Stimulated activated CD8-positive, alpha-beta memory T cell treated with anti-CD3 and anti-CD28 coated beads, Interleukin-12 subunit alpha, Interleukin-12 subunit beta, amount 100 ng/mL, for 1 hour (primary cell): ENCODE results near the gene FSTL1.

Source experiments
- DNase-seq: peaks from one replicate; pipeline ENCODE4 v3.0.0-alpha.2; 2020; ENCODE audit warnings: low read depth

FSTL1 gene

GRCh38 chr3:120440001-120440703 lies 10.6 kb downstream of the FSTL1 start:
- DNase-seq: no peak

DNA sequence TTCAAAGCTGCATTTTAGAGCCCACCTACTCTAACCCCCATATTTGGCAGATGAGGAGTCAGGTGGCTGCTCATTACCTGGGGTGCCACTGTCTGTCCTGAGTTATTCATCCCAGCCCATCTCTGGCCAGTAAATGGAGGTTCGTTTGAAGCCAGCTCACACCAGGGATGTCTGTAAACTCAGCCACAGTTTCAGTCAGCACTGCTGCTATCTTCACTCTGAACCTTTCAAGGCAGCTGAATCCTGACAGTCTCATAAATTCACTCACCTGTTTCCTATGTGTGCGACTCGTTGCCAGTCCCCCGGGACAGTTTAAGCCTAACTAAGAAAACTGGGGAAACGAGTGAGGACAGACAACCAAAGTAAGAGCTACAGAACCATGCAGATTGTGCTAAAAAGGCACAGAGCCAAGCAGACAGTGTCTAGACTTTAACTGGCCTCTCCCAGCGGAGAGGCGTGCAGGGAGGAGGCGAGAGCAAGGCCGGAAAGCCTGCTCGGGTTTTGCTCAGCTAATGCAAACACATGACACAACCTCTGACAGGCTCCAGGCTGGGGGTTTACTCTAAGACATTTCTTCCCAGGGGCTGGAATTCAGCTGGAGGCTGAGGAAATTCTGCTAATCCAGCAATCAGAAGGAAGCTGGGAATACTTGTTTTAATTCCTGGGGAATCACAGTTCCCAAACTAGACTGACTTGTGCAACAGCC lies 12.0 kb downstream of the FSTL1 start:
- no peak for DNase-seq

- DNase-seq: no peak
These were observed 12.6 kb downstream of the FSTL1 start for GRCh38 chr3:120438216-120438615.

- no peak for DNase-seq
These were observed 13.2 kb downstream of the FSTL1 start for GRCh38 chr3:120437559-120437958.

DNA sequence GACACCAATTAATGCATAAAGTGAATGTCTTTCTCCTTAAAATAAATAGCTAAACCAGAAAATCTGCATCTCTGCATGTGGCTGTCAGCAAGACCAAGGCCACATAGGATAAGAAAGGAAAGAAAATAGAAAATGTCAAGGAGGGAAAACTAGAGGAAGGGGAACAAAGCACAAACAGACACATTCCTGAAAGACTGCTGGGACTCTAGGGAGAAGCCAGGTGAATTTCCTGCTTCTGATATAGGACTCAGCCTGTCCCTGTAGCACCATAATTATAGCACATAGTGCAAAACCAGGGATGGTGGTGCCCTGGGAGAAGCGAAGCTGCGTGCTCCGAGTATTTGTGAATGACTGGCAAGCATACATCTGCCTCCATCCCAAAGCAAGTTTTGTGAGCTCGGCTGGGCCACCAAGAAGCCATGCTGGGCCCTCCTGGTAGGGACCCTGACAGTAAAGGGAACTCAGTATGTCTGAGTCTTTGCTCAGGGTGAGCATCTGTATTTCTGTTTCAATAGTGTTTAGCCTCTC lies 14.2 kb downstream of the FSTL1 start:
- DNase-seq: no peak

DNA sequence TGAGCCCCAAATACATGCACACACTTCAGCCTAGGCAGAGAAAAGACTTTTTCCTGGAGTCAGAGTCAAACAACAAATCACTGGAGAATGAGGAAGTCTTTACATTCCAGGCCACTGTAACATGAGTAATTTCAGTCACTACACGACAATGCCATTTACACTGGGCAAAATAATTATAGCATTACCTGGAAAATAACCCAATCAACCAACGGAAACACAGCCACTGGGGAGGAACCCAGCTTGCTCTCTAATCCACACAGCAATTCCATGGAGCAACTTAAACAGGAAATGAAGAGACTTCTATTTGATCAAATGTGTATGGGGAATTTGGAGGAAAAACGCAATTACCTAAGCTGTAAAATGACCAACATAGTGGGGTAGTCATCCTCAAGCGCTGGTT lies 15.2 kb downstream of the FSTL1 start:
- no peak for DNase-seq

DNA sequence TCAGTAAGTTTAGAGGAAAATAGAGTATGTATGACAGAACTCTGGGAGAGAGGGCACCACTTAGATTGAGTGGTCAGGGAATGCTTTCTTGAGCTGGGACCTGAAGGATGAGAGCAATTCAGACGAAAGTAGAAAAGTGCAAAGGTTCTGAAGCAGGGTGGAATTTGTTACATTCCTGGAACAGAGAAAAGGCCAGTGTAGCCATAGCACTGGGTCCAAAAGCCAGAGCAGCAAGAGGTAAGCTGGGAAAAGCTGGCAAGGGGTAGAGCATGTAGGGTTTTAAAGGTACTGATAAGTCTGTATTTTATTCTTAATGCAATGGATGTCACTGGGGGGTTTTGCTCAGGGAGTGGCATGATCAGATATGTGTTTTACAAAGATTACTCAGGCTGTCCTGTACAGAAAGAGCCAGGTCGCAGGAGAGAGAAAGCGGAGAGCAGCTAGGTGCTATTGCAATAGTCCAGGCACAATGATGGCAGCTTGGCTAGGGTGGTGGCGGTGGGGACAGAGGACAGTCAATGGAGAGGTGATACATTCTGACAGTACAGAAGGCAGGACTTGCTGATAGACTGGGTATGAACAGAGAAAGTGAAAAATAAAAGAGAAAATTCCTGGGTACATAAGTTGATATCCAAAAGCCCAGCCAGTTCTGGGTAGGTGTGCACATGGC lies 17.0 kb downstream of the FSTL1 start:
- no peak for DNase-seq

DNA sequence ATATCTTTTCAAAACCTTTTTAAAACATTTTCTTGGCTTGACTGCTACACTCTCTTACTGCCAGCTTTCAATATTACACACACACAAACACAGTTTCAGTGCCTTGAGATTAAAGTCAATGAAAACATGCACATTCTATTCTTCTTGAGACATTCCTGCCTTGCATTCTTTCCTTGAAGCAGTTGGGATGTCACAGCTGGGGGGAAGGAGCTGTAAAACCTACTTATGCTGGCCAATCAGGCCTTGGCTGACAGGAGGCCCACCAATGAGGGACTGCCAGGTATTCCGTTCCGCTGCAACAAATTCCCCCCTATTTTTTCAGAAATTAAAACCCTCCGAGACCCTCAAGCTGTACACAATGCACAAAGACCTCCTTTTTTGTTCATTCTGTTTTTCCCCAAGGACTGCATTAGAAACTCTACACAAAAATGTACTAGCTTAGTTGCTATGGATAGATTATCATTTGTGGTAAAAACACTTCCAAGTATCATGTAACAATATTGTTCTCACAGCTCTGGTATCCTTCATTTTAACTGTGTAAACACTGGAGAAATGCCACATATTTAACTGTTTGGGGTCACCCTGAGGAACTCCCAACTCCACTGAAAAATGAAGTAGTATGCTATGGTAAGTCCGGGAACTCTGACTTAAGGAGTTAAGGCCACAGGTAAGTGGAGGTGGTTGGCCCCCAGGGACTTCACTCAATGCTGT lies 18.5 kb downstream of the FSTL1 start:
- DNase-seq: no peak

- no peak for DNase-seq
These were observed 20.9 kb downstream of the FSTL1 start for GRCh38 chr3:120429921-120430361.

DNA sequence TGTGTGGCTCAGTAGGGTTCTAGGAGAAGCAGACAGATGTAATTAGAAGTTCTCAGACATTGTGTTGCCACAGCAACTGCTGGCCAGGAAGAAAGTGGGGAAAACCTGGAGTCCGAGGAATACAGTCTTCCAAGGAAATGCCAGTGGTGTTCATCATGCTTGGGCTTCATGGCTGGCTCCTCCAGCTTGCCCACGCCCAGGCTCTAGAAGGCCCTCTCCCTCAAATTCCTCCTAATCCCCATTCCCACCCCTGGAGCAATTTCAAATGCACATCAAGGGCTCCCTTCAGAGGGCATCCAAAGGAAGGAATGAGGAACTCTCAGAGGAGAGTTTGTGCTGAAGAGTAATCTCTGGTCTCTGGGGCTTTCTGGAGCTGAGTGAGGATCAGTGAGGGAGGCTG lies 21.9 kb downstream of the FSTL1 start:
- DNase-seq: no peak

DNA sequence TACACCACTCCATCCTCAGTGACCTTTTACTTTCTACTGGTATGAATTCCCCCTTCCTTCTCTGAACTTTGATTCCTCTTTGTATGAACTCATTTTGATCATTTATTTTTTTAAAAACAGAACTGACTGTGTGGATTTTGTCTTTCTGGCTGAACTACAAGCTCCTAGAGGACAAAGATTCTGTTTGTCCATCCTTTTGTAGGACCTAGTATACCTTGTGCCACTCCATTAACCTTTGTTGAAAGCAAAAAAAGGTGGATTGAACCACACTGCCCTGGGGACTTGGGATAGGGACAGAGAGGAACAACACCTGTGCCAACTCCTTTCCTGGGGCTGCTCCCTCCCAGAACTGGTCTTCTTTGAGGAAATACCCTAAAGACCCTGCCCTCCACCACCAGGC lies 23.6 kb downstream of the FSTL1 start:
- no peak for DNase-seq

GRCh38 chr3:120425572-120426250 lies 25.1 kb downstream of the FSTL1 start:
- no peak for DNase-seq

DNA sequence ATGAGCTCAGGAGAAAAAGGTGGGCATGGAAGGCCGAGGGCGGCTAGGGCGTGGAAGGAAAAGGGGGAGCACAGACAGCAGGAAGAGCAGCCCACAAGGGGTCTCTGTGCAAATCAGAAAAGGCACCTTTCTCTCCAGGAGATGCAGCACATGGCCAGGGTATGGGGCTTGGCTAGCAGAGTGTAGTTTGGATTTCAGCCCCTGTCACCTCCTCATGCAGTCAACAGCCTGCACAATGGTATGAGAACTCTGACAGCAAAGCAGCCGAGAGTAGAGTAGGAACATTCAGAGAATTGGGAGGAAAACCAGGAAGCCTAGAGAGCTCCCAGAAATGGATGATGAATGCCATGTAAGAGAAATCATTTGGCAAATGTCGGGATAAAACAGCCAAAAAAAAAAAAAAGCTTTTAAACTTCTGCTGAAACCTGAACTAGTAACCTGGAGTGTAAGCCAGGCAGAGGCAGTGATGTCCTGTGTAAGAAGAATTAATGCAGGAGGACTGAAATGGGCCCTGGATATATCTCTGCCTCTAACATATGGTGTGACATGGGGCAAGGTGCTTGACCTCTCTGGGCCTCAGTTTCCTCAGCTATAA lies 25.7 kb downstream of the FSTL1 start:
- DNase-seq: no peak

DNA sequence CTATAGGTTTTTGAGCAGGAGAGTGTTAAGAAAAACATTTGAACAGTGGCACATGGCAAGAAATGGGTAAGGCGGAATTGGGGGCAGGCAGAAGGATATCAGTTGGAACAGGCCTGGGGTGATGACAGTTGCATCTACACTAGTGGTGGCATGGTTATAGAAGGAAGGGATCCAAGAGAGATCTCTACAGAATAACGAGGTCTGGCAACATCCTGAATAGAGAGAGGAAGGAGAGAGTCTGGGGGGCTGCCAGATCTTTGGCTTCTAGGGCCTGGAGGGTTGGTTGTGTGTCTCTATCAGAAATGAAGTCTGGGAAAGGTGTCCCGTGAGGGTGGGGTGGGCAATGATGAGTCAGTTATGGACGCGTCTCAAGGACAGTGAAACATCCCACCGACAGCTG lies 26.3 kb downstream of the FSTL1 start:
- DNase-seq: no peak

DNA sequence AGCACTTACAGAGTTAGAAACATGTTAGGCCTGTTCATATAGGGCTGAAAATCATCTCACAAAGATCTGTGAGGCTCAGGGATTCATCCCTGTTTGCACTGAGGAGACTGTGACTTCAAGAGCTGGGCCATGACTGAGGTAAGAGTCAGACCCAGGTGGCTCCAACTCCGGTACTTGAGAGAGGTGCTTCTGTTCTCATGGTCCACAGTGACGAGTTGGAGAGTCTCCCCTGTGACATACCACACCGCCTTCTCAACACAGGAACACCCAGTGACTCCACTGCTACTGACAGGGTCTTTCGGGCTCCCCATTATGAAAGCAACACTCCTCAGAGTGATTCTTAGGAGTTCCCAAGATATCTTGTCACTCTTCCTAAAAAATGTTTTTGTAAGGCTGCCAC lies 27.4 kb downstream of the FSTL1 start:
- no peak for DNase-seq

- DNase-seq: no peak
These were observed 28.9 kb downstream of the FSTL1 start for GRCh38 chr3:120421926-120422325.

GRCh38 chr3:120420928-120421551 lies 29.8 kb downstream of the FSTL1 start:
- DNase-seq: no peak

GRCh38 chr3:120420360-120420759 lies 30.4 kb downstream of the FSTL1 start:
- DNase-seq: no peak

GRCh38 chr3:120419797-120420196 lies 31.0 kb downstream of the FSTL1 start:
- DNase-seq: no peak

- no peak for DNase-seq
These were observed 31.8 kb downstream of the FSTL1 start for GRCh38 chr3:120418866-120419490.
